NCI-H1417 (cell line): ENCODE data around the gene MRNIP.
A peak's percentile ranks its signal among the peaks of the same experiment; 100 is the strongest.
"Not testable (repeated sequence)": the region's sequence is repeated elsewhere in the genome, so short reads cannot be mapped to it uniquely, and the experiment has no call there.

ENCODE experiments used
- DNase-seq, 3 experiments: peaks; one replicate each; lab custom pipeline; 2025; lab: John Stamatoyannopoulos, UW

Gene MRNIP

GRCh38 chr5:179839328-179840256, 19.0 kb downstream of the MRNIP start:
- DNase-seq = no peak

GRCh38 chr5:179837076-179838011, 21.3 kb downstream of the MRNIP start:
- no peak for DNase-seq

GRCh38 chr5:179836225-179837019, 22.2 kb downstream of the MRNIP start:
- no peak for DNase-seq

- DNase-seq = not testable (repeated sequence)
Observed at GRCh38 chr5:179834871-179835270, 23.7 kb downstream of the MRNIP start.

- peak in 1 of 3 experiments; percentile 65 for DNase-seq
Observed at GRCh38 chr5:179834120-179834519, 24.5 kb downstream of the MRNIP start.

- no peak for DNase-seq
Observed at GRCh38 chr5:179833709-179834070, 24.9 kb downstream of the MRNIP start.

GRCh38 chr5:179833056-179833708, 25.4 kb downstream of the MRNIP start:
- DNase-seq = no peak

GRCh38 chr5:179832039-179832745, 26.4 kb downstream of the MRNIP start:
- DNase-seq = no peak

- no peak for DNase-seq
Observed at GRCh38 chr5:179830818-179831468, 27.7 kb downstream of the MRNIP start.

- no peak for DNase-seq
Observed at GRCh38 chr5:179829732-179830435, 28.7 kb downstream of the MRNIP start.

GRCh38 chr5:179828756-179829421, 29.7 kb downstream of the MRNIP start:
- DNase-seq = no peak

GRCh38 chr5:179827680-179828079, 30.9 kb downstream of the MRNIP start:
- no peak for DNase-seq

- no peak for DNase-seq
Observed at GRCh38 chr5:179825655-179826182, 32.9 kb downstream of the MRNIP start.

- DNase-seq = no peak
Observed at GRCh38 chr5:179824745-179825112, 33.9 kb downstream of the MRNIP start.

- no peak for DNase-seq
Observed at GRCh38 chr5:179823937-179824744, 34.5 kb downstream of the MRNIP start.

GRCh38 chr5:179822444-179822990, 36.1 kb downstream of the MRNIP start:
- no peak for DNase-seq

- no peak for DNase-seq
Observed at GRCh38 chr5:179822059-179822432, 36.6 kb downstream of the MRNIP start.
